Suprapubic skin (tissue), 3 donors: ENCODE data around the gene ZC3HAV1.

Experiments used
- EP300 ChIP-seq: sonication (generic); formaldehyde crosslinking; IDR thresholded peaks from one replicate; pipeline ENCODE4 v1.6.1; 2017; ENCODE audit warnings: antibody characterized with exemption
- POLR2A ChIP-seq, 2 donors: fragments of 450-650 bp; IDR thresholded peaks; one replicate each; pipeline ENCODE4 v1.6.1; 2017; ENCODE audit warnings: antibody characterized with exemption in 2 of 2, mild to moderate bottlenecking in 2 of 2, moderate library complexity in 2 of 2
- TF ChIP-seq, protein P1 (sequence below), 2 donors: fragments of 200-600 bp in 1 of 2; fragments of 450-650 bp in 1 of 2; sonication (generic) in 1 of 2; IDR thresholded peaks; one replicate each; pipeline ENCODE4 v1.5.1; 2016 to 2019; ENCODE audit warnings: antibody characterized with exemption in 2 of 2, mild to moderate bottlenecking in 1 of 2, moderate library complexity in 1 of 2

DNA sequence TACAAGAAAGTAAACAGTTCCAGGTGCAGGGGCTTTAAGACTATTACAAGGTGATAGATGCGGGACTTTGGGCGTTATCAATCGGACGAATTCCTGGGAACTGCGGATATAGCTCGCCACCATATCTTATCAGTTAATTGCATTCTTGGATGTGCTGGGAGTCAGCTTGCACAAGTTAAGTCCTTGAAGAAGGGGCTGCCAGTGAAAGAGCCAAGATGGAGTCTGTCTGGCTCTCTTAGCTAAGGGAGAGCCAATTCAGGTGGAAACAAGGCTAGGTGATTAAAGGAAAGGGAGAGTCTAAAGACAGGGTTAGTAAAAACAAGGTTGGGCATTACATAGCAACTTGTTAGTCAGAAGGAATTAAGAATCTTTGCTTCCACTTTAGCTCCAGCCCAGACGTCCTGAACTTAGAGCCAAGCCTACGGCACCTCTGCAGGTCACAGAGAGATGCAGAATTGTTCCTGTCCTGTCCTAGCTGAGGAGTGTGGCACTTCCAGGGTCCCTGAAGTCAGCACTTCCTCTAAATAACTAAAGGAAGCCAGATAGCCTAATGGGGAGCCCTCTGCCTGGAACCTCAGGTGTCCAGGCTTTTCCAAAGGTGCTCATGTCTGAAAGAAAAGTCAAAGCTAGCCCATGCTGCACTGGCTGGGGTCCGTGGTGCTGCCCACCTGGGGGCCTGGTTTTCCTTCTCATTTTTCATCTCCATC lies 17.3 kb downstream of the ZC3HAV1 start:
- TF ChIP-seq, protein P1, sequence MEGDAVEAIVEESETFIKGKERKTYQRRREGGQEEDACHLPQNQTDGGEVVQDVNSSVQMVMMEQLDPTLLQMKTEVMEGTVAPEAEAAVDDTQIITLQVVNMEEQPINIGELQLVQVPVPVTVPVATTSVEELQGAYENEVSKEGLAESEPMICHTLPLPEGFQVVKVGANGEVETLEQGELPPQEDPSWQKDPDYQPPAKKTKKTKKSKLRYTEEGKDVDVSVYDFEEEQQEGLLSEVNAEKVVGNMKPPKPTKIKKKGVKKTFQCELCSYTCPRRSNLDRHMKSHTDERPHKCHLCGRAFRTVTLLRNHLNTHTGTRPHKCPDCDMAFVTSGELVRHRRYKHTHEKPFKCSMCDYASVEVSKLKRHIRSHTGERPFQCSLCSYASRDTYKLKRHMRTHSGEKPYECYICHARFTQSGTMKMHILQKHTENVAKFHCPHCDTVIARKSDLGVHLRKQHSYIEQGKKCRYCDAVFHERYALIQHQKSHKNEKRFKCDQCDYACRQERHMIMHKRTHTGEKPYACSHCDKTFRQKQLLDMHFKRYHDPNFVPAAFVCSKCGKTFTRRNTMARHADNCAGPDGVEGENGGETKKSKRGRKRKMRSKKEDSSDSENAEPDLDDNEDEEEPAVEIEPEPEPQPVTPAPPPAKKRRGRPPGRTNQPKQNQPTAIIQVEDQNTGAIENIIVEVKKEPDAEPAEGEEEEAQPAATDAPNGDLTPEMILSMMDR (IDR thresholded peaks at IDR 0.05), result no peak
- TF ChIP-seq POLR2A (IDR thresholded peaks at IDR 0.05) (no peak), EP300 (no peak)
